Skeletal muscle satellite cell (primary cell): ENCODE data around the gene ZNF428.
"Not testable (repeated sequence)": the region's sequence is repeated elsewhere in the genome, so short reads cannot be mapped to it uniquely, and the experiment has no call there.

Source experiments
- H3K27me3 ChIP-seq: 2 replicates; pipeline ENCODE4 v1.7.0; 2013; ENCODE audit warnings: low read length; ENCODE audit not compliant: control insufficient read depth, insufficient read depth
- H3K36me3 ChIP-seq: 2 replicates; pipeline ENCODE4 v1.7.0; 2013; ENCODE audit warnings: mild to moderate bottlenecking, control low read depth, low read length; ENCODE audit not compliant: insufficient read depth
- H3K4me1 ChIP-seq: 2 replicates; pipeline ENCODE4 v1.7.0; 2013; ENCODE audit warnings: low read length; ENCODE audit not compliant: control insufficient read depth, insufficient read depth
- H3K4me2 ChIP-seq: 2 replicates; pipeline ENCODE4 v1.7.0; 2013; ENCODE audit warnings: mild to moderate bottlenecking, low read length
- H3K4me3 ChIP-seq: 2 replicates; pipeline ENCODE4 v1.7.0; 2013; ENCODE audit warnings: low read length
- H3K9ac ChIP-seq: 2 replicates; pipeline ENCODE4 v1.7.0; 2013; ENCODE audit warnings: mild to moderate bottlenecking, low read depth, low read length, moderate library complexity
- H3K9me3 ChIP-seq: replicated peaks from 2 replicates; pipeline ENCODE4 v1.7.0; 2013; ENCODE audit warnings: mild to moderate bottlenecking, control low read depth, low read length

Gene ZNF428

GRCh38 chr19:43656436-43656835, 37.0 kb upstream of the ZNF428 start:
- no peaks in the 10 kb centered on the region for H3K27me3 ChIP-seq
- H3K4me2 ChIP-seq = no peak overlapping the region
- H3K4me3 ChIP-seq = no peak overlapping the region
- peaks cover 3% of the 10 kb centered on the region for H3K4me1 ChIP-seq
- no peaks in the 10 kb centered on the region for H3K9me3 ChIP-seq
- no peak overlapping the region for H3K9ac ChIP-seq
- H3K36me3 ChIP-seq = peaks cover 70% of the 10 kb centered on the region

- no peaks in the 10 kb centered on the region for H3K27me3 ChIP-seq
Measured at GRCh38 chr19:43652546-43652874, 33.1 kb upstream of the ZNF428 start.

GRCh38 chr19:43651758-43652545, 32.5 kb upstream of the ZNF428 start:
- Histone ChIP-seq H3K9ac (peak overlapping the region; percentile 34), H3K27me3 (no peaks in the 10 kb centered on the region), H3K4me2 (peak overlapping the region; percentile 58), H3K36me3 (peaks cover 59% of the 10 kb centered on the region), H3K4me3 (no peak overlapping the region), H3K9me3 (no peaks in the 10 kb centered on the region), H3K4me1 (peaks cover 3% of the 10 kb centered on the region)

More at GRCh38 chr19:43652546-43652874, 33.1 kb upstream of the ZNF428 start:
- Histone ChIP-seq H3K9me3 (no peaks in the 10 kb centered on the region), H3K9ac (no peak overlapping the region), H3K4me2 (no peak overlapping the region), H3K36me3 (peaks cover 56% of the 10 kb centered on the region), H3K4me3 (no peak overlapping the region), H3K4me1 (peaks cover 3% of the 10 kb centered on the region)

- H3K4me2 ChIP-seq, H3K4me1 ChIP-seq, H3K9ac ChIP-seq, H3K4me3 ChIP-seq, H3K27me3 ChIP-seq, H3K9me3 ChIP-seq: not testable (repeated sequence)
- peaks cover 51% of the 10 kb centered on the region for H3K36me3 ChIP-seq
Measured at GRCh38 chr19:43650276-43650675, 30.8 kb upstream of the ZNF428 start.

GRCh38 chr19:43649514-43649913, 30.1 kb upstream of the ZNF428 start:
- no peak overlapping the region for H3K9ac ChIP-seq
- H3K4me2 ChIP-seq = no peak overlapping the region
- no peaks in the 10 kb centered on the region for H3K27me3 ChIP-seq
- peaks cover 3% of the 10 kb centered on the region for H3K4me1 ChIP-seq
- no peaks in the 10 kb centered on the region for H3K9me3 ChIP-seq
- H3K36me3 ChIP-seq = peaks cover 46% of the 10 kb centered on the region
- no peak overlapping the region for H3K4me3 ChIP-seq

- Histone ChIP-seq H3K9me3 (no peaks in the 10 kb centered on the region), H3K4me1 (peaks cover 3% of the 10 kb centered on the region), H3K27me3 (no peaks in the 10 kb centered on the region), H3K4me2 (no peak overlapping the region), H3K4me3 (no peak overlapping the region), H3K9ac (no peak overlapping the region), H3K36me3 (peaks cover 41% of the 10 kb centered on the region)
Measured at GRCh38 chr19:43648633-43649032, 29.2 kb upstream of the ZNF428 start.

- H3K36me3 ChIP-seq = peaks cover 26% of the 10 kb centered on the region
- peaks cover 5% of the 10 kb centered on the region for H3K4me1 ChIP-seq
- H3K9me3 ChIP-seq = no peaks in the 10 kb centered on the region
- H3K9ac ChIP-seq = no peak overlapping the region
- H3K4me3 ChIP-seq = no peak overlapping the region
- no peak overlapping the region for H3K4me2 ChIP-seq
- peaks cover 17% of the 10 kb centered on the region for H3K27me3 ChIP-seq
Measured at GRCh38 chr19:43644181-43644580, 24.8 kb upstream of the ZNF428 start.

GRCh38 chr19:43643326-43643725, 23.9 kb upstream of the ZNF428 start:
- peaks cover 5% of the 10 kb centered on the region for H3K4me1 ChIP-seq
- no peaks in the 10 kb centered on the region for H3K9me3 ChIP-seq
- no peak overlapping the region for H3K9ac ChIP-seq
- no peak overlapping the region for H3K4me3 ChIP-seq
- H3K27me3 ChIP-seq = peaks cover 26% of the 10 kb centered on the region
- H3K4me2 ChIP-seq = no peak overlapping the region
- peaks cover 18% of the 10 kb centered on the region for H3K36me3 ChIP-seq

- no peaks in the 10 kb centered on the region for H3K9me3 ChIP-seq
- H3K27me3 ChIP-seq = peaks cover 33% of the 10 kb centered on the region
- H3K9ac ChIP-seq = no peak overlapping the region
- H3K36me3 ChIP-seq = peaks cover 11% of the 10 kb centered on the region
- no peak overlapping the region for H3K4me3 ChIP-seq
- H3K4me1 ChIP-seq = peaks cover 5% of the 10 kb centered on the region
- H3K4me2 ChIP-seq = no peak overlapping the region
Measured at GRCh38 chr19:43642531-43642930, 23.1 kb upstream of the ZNF428 start.

- Histone ChIP-seq H3K36me3 (peaks cover 2% of the 10 kb centered on the region), H3K4me3 (no peak overlapping the region), H3K27me3 (peaks cover 39% of the 10 kb centered on the region), H3K4me1 (peaks cover 5% of the 10 kb centered on the region), H3K9ac (no peak overlapping the region), H3K4me2 (no peak overlapping the region), H3K9me3 (no peaks in the 10 kb centered on the region)
Measured at GRCh38 chr19:43641333-43641732, 21.9 kb upstream of the ZNF428 start.

- H3K4me2 ChIP-seq = peak overlapping the region; percentile 82
- no peaks in the 10 kb centered on the region for H3K9me3 ChIP-seq
- no peaks in the 10 kb centered on the region for H3K36me3 ChIP-seq
- H3K9ac ChIP-seq = no peak overlapping the region
- peak overlapping the region; percentile 61 for H3K4me3 ChIP-seq
- peaks cover 12% of the 10 kb centered on the region for H3K4me1 ChIP-seq
- H3K27me3 ChIP-seq = peaks cover 39% of the 10 kb centered on the region
Measured at GRCh38 chr19:43640424-43640757, 21.0 kb upstream of the ZNF428 start.
